HK-2 (cell line): ENCODE measurements around the gene PRDM2.
"Not testable (repeated sequence)": the region's sequence is repeated elsewhere in the genome, so short reads cannot be mapped to it uniquely, and the experiment has no call there.

Experiments used
- DNase-seq: peaks from one replicate; pipeline ENCODE4 v3.0.0-alpha.2; 2018; ENCODE audit not compliant: unreplicated experiment

The PRDM2 gene, protein sequence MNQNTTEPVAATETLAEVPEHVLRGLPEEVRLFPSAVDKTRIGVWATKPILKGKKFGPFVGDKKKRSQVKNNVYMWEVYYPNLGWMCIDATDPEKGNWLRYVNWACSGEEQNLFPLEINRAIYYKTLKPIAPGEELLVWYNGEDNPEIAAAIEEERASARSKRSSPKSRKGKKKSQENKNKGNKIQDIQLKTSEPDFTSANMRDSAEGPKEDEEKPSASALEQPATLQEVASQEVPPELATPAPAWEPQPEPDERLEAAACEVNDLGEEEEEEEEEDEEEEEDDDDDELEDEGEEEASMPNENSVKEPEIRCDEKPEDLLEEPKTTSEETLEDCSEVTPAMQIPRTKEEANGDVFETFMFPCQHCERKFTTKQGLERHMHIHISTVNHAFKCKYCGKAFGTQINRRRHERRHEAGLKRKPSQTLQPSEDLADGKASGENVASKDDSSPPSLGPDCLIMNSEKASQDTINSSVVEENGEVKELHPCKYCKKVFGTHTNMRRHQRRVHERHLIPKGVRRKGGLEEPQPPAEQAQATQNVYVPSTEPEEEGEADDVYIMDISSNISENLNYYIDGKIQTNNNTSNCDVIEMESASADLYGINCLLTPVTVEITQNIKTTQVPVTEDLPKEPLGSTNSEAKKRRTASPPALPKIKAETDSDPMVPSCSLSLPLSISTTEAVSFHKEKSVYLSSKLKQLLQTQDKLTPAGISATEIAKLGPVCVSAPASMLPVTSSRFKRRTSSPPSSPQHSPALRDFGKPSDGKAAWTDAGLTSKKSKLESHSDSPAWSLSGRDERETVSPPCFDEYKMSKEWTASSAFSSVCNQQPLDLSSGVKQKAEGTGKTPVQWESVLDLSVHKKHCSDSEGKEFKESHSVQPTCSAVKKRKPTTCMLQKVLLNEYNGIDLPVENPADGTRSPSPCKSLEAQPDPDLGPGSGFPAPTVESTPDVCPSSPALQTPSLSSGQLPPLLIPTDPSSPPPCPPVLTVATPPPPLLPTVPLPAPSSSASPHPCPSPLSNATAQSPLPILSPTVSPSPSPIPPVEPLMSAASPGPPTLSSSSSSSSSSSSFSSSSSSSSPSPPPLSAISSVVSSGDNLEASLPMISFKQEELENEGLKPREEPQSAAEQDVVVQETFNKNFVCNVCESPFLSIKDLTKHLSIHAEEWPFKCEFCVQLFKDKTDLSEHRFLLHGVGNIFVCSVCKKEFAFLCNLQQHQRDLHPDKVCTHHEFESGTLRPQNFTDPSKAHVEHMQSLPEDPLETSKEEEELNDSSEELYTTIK (N-terminal part only)

DNA sequence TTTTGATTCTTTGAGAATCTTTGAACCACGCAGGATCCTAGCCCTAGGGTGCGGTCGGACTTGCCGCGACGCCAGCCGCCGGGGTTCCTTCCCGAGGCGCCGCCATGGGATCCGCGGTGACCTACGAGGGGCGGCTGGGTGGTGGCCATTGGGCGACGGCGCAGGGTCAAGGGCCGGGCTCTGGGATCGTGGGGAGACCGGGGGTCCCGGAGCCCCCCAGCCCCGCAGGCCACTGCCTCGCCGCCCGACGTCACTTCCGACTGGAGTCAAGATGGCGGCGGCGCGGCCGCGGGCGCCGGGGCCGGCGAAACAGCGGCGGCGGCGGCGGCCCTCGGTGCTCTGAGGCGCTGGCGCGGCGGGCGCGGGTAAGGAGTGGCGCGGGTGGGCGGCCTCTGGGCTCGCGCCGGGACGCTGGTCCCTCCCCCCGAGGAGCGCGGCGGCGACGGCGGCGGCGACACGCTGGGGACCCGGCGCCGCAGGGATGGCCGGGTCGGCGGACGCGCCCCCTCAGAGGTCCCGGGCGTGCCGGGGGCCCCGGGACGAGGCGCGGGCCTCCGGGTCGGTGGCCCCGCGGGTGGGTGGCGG lies at the start of gene PRDM2:
Gene PRDM2 (plus strand): TSS at position 253 of the 585 bp plus-strand sequence. CDS start 15,418 bp downstream, outside the sequence.
- DNase-seq: peak; percentile 16

DNA sequence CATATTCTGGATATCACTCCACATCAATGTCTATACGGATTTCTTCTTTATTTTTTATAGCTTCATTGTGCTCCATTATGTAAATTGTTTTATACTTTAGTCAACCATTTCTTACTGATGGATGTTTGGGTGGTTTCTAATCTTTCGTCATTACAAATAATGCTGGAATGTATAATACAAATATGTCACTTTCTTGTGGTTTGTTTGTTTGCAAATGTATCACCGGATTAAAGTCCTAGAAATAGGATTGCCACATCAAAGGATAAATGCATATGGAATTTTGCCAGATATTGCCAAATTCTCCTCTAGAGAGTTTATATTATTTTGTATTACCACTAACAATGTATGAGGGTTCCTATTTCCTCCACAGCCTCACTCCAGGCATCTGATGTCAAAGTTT lies 48.7 kb upstream of the PRDM2 start:
- no peak for DNase-seq

DNA sequence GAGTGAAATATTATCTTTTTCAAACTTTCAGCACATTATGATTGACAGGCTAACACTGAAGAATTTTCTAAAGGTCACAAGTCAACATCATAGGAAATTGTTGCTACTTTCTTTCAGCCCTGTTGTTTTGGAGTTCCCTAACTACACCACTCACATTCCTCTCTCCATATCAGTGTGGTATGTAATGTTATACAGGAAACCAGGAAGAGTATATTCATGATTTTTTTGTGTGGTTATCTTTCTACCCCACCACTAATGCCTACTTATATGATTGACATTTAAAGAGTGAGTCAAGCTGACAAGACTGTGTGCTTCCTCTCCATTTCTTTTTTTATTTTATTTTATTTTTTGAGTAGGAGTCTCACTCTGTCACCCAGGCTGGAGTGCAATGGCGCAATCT lies 47.8 kb upstream of the PRDM2 start:
- no peak for DNase-seq

DNA sequence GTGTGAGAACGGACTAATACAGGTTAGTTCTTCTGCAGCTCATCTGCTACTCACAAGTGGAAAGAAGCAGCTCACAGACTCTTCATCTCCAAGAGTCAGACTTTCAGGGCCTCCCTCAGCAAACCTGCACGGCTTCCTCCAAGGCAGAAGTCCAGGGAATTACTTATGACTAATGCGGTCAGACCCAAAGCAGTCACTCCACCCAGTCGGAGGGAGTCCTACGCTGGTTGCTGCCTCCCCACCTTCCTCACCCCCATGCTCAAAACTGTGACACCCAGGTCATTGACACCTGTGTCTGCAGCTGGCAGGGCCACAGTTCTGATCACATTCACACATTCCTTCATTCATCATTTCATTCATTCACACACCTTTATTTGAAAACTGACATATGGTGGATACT lies 38.4 kb upstream of the PRDM2 start:
- DNase-seq: no peak

DNA sequence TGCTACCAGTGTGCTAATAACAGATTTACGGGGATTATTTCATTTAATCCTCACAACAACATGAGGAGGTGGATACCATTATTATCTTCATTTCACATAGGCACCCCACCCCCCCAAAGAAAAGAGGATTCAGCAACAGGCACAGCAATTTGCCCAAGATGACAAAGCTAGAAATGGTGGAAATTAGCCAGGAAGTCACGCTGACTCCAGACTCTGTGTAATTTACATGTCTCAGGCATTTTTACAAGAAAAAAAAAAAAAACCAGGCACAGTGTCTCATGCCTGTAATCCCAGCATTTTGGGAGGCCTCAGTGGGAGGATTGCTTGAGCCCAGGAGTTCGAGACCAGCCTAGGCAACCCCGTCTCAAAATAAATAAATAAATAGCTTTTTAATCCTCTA lies 37.5 kb upstream of the PRDM2 start:
- no peak for DNase-seq

DNA sequence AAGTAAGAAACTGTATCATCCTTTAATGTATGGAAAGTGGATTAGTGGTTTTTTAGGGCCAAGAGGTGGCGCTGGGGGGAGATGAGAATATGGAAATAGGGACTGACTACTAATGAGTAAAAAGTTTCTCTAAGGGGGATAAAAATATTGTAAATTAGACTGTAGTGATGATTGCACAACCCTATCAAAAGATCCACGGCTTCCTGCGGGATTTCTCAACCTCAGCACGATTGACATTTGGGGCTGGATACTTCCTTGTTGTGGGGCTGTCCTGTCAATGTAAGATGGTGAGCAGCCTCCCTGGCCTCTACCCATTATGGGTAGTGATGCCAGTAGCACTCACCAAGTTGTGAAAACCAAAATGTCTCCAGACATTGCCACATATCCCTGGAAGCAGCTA lies 36.0 kb upstream of the PRDM2 start:
- no peak for DNase-seq

DNA sequence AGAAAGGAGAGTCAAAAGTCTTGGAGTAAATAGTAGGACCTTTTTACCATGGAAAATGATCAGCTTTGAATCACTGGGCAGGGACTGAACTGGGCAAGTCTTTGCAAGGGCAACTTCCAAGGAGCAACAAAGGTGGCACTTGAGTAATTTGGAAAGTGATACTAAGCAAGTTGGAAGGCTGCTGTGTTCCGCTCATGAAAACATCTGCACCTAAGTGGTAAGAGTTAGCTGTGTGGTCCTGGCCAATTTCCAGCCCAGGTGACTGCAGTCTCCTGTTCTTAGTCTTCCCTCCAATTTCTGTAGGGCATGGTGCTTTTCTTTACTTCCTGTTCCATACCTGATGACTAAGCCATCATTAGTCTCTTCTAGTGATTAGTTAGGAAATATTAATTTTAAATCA lies 35.5 kb upstream of the PRDM2 start:
- DNase-seq: no peak

DNA sequence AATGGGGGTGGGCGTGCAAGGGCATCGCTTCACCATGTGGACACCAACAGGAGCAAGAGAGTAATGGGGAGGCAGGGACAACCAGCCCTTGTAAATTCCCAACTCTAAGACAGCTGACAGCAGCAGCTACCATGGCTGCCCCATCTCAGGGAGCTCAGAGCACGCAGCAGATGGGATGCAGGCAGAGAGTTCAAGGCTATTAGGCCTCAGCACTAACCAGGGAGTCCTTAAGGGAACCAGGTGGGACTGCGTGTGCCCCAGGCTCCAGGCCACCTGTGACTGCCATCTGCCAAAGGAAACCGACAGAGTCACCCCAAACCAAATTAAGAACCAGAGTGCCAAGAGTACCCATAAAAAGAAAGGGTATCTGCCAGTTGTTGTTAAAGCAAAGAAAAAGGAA lies 33.7 kb upstream of the PRDM2 start:
- DNase-seq: peak; percentile 0

DNA sequence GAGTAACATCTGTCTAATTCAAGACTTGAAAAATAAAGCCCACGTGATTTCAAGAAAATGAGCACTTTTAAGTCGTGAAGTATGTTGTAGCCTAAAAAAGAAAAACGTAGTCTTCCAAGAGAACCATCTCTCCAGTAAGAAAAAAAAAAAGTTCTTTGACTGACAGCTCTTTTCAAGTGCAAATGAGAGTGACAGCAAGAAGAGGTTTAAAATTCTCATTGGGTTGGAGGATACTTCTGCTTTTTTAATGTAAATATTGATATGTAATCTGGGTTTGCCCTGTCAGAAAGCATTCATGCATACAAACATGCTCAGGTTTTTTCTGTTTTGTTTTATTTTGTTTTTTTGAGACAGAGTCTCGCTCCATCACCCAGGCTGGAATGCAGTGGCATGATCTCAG lies 32.3 kb upstream of the PRDM2 start:
- DNase-seq: no peak

DNA sequence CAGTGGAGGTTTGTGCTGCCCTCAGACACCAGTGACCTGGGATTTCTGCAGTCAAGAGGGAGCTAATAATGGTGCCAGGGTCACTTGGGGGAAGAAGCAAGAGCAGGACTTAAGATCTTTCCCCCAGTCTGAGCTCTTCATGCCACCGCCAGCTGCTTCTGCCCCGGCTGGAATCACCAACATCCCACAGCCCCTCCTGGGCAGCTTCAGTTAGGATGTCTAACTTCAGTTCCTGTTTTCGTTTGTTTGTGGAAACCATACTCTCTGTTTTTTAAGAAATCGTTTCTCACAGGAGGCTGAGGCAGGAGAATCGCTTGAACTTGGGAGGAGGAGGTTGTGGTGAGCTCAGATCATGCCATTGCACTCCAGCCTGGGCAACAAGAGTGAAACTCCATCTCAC lies 25.6 kb upstream of the PRDM2 start:
- DNase-seq: no peak

DNA sequence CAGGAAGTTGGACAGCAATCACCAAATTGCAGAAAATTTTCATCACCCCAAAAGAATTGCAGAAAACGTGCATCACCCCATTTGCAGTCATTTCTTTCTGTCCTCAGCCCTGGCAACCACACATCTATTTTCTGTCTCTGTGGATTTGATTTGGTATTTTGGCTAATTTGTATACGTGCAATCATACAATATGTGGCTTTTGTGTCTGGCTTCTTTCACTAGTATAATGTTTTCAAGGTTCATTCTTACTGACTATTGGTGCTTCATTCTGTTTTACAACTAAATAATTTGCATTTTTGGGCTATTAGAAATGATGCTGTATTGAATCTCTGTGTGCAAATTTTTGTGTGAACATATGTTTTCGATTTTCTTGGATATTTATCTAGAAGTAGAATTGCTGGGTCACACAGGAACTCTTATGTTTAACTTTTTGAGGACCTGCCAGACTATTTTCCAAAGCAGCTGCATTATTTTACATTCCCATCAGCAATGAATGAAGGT lies 24.8 kb upstream of the PRDM2 start:
- DNase-seq: no peak

DNA sequence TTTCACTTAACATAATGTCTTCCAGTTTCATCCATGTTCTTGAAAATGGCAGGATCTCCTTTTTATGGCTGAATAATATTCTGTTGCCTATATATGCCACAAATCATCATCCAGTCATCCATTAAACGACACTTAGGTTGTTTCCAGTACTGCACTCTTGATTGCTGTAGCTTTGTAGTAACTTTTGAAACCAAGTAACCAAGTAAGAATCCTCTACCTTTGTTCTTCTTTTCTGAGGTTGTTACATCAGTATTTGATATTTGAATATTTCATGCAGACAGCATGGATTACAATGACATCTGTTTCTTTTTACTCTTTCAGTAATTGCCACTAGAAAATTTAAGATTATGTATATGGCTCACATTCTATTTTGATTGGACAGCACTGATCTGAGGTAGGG lies 22.1 kb upstream of the PRDM2 start:
- DNase-seq: no peak

DNA sequence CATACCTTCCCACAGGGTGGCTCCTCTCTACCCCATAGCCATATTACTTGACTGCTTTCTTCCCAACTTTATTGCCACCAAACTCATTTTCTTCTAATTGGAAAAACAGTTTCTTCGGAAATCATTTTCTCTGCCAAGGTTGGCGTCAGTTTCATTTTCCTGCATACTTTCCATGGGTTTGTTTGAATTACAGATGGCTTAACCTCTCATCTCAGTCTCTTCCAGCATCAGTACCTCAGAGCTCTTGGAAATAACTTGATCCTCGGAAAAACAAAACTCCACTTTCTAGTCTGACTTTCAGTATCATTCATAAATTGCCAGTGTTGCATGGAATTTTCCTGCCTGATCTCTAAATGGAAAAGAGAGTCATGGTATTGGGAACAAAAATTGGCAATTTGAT lies 20.3 kb upstream of the PRDM2 start:
- DNase-seq: no peak

DNA sequence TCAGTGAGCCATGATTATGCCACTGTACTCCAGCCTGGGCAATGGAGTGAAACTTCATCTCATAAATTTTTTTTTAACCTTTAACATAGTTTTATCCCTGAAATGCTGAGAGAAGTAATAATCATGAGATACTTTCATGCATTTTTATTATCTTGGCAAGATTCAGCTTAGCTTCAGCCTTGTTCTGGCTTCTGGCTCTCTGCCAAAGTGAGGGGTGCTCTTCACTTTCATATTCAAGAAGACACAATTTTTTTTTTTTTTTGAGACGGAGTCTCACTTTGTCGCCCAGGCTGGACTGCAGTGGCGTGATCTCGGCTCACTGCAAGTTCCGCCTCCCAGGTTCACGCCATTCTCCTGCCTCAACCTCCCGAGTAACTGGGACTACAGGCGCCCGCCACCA lies 19.4 kb upstream of the PRDM2 start:
- not testable (repeated sequence) for DNase-seq

DNA sequence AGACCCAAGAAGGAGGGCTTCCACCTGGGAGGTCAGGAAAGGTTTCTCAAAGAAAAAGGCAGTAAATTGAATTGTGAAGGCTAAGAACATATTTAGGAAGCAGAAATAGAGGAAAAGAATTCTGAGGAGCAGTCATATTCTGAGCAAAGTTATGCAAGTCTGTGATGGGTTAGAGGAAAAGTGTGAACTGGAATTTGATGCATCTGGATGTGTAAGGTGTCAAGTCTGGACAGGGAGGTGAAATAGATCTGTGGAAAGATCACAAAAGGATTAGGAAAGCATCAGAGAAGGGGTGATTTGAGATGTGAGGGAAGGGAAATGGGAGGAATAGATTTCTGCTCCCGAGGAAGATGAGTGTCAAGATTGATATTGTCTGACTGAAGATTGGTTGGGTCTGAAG lies 18.1 kb upstream of the PRDM2 start:
- DNase-seq: no peak

DNA sequence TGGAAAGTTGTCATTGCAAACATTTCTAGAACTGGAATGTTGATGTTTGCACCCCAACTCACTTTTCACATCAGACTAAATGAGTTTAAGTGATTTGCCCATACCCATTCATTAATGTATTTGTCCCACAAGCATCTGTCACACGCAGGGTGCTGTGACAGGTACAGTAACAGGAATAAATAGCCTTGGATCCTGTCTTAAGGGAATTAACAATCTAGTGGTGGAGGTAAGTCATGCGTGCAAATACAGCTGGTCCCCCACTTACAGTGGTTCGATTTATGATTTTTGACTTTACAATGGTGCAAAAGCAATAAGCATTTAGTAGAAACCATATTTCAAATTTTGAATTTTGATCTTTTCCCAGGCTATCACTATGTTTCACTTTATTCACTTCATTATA lies 17.5 kb upstream of the PRDM2 start:
- DNase-seq: no peak

DNA sequence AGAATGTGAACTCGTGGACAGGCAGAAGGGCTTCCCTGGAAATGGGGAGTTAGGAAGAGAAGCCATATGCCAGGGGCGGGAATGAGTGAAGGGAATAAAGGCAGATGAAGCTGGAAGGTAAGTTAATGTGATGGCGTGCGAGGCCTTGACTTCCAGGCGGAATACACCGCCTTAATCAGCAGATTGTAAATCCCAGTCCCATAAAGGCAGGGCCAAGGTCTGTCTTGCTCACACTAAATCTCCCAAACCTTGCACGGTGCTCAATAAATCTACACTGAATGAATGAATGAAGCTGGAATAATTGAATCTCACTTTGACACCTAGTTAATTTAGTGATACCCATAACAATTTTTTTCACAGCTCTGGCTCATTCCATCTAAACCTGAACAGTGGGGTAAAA lies 16.8 kb upstream of the PRDM2 start:
- DNase-seq: no peak

DNA sequence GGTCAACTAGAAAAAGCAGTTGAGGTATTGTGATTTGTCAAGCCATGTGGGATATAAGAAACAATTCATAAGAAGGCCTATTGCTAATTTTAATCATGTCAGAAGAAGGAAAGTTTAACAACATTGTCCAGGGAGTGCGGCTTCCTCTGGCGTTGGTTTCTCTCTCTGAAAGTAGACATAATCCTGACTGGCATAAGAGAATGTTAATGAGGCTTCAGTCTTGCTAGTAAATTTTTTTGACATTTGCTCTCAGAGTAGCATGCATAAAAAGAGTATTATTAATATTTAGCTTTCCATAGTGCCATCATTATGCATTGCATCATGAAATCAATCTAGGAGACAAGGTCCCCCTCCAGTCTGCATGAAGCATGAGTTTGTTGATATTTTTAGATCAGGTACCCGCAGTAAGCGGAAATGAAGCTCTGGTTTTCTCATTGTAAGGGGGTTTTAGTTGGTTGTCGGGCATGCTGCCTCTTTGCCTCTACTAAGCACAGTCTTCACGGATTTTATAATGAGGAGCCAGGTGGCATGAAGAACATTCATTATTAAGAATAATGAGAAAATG lies 12.8 kb upstream of the PRDM2 start:
- no peak for DNase-seq

DNA sequence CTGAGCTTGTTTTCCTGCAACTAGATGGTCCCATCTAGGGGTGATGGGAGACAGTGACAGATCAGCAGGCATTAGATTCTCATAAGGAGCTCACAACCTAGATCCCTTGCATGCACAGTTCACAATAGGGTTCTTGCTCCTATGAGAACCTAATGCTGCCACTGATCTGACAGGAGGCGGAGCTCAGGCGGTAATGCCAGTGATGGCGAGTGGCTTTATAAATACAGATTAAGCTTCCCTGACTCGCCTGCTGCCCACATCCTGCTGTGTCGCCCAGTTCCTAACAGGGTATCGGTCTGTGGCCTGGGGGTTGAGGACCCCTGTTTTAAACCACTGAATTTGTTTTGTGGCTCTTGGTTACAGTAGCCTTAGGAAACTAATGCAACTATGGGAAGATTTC lies 6.9 kb upstream of the PRDM2 start:
- DNase-seq: not testable (repeated sequence)

DNA sequence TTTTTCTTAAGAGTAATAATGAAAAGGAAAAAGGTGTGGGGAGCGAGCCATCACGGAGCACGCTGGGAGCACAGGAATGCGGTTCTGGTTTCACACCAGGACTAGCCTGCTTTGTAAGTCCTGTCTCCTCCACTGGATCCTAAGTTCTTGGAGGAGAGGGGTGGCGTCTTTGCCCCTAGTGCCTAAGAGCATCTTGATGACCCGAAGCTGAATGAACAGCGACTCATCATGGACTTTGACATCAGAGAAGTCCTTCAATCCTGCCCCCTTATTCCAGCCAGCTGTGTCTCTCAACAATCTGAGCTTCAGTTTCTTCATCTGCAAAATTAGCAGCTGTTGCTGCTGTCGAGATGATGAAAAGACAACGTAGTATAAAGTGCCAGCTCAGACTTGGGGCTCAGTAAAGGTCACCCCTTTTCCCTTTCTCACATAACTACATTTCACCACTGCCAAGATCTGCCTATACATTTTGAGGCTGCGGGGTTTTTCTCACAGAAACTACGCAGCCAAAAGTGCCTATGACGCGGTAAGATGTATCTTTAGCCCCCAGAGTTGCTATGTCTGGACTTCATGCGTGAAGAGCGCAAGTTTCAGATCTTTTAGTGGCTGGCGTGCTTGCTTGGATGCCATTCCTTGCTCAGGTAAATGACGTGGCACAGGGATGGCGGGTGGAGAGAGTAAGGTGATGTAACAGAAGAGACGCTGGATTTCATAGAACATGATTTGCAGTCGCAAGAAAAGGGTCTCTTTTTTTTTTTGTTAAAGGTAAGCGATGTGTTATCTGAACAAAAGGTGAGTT lies 4.9 kb upstream of the PRDM2 start:
- DNase-seq: no peak
